Measurements from ENCODE around the gene H6PD.

H6PD gene

DNA sequence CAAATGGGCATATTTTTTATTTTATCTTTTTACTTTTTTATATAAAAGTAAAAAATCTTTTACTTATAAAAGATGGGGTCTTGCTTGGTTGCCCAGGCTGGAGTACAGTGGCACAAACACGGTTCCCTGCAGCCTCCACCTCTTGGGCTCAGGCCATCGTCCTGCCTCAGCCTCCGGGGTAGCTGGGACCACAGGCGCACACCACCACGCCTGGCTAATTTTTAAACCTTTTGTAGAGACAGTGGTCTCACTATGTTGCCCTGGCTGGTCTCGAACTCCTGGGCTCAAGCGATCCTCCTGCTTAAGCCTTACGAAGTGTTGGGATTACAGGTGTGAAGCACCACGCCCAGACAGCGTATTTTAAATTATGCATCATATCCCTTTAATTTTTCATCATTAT, 986 bp downstream of the H6PD start:
- no peaks in the 10 kb centered on the region for H3K9me3 ChIP-seq (ENCODE audit: insufficient read depth, low read length)
- TF ChIP-seq ZNF274 (IDR thresholded peaks at IDR 0.05; ENCODE audit: low read depth, low read length): no peak
- no peak for TF ChIP-seq SUZ12 (IDR thresholded peaks at IDR 0.05; ENCODE audit: extremely low read depth, insufficient read depth, insufficient read length)
- no peak for TF ChIP-seq YY1 (IDR thresholded peaks at IDR 0.05; ENCODE audit: insufficient read depth, insufficient read length)
- H3K4me1 ChIP-seq (ENCODE audit: insufficient read depth, insufficient read length): peaks cover 4% of the 10 kb centered on the region
- H3K27me3 ChIP-seq (ENCODE audit: insufficient read depth, insufficient read length): no peaks in the 10 kb centered on the region
- DNase-seq (ENCODE audit: low read depth, low spot score): no peak
- peak overlapping the region; percentile 82 for H3K9ac ChIP-seq (ENCODE audit: insufficient read length, low read depth)
- no peaks in the 10 kb centered on the region for H3K36me3 ChIP-seq (ENCODE audit: insufficient read depth, insufficient read length, low read length)
- peak overlapping the region; percentile 62 for H3K4me3 ChIP-seq (ENCODE audit: insufficient read length, low read depth)

DNA sequence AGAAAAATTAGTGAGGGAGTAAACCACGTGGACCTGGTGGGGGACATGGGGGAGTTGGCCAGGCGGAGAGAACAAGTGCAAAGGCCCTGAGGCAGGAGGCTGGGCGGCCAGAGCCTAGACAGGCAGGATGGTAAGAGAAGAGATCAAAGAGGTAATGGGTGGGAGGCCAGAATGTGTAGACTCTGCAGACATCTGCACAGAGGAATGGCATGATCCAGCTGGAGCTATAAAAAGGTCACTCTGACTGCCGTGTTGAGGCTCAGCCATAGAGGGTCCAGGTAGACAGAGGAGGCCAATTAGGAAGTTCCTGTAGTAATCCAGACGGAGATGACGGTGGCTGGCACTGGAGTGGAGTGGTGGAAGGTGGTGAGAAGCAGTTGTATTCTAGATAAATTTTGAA, 3.6 kb downstream of the H6PD start:
- H3K27me3 ChIP-seq (ENCODE audit: insufficient read depth, insufficient read length): no peaks in the 10 kb centered on the region
- TF ChIP-seq YY1 (IDR thresholded peaks at IDR 0.05; ENCODE audit: insufficient read depth, insufficient read length) (no peak), SUZ12 (IDR thresholded peaks at IDR 0.05; ENCODE audit: extremely low read depth, insufficient read depth, insufficient read length) (no peak), ZNF274 (IDR thresholded peaks at IDR 0.05; ENCODE audit: low read depth, low read length) (no peak)
- no peaks in the 10 kb centered on the region for H3K36me3 ChIP-seq (ENCODE audit: insufficient read depth, insufficient read length, low read length)
- H3K9me3 ChIP-seq (ENCODE audit: insufficient read depth, low read length): no peaks in the 10 kb centered on the region
- peaks cover 9% of the 10 kb centered on the region for H3K4me1 ChIP-seq (ENCODE audit: insufficient read depth, insufficient read length)
- DNase-seq (ENCODE audit: low read depth, low spot score): no peak
- no peak overlapping the region for H3K9ac ChIP-seq (ENCODE audit: insufficient read length, low read depth)
- H3K4me3 ChIP-seq (ENCODE audit: insufficient read length, low read depth): no peak overlapping the region

DNA sequence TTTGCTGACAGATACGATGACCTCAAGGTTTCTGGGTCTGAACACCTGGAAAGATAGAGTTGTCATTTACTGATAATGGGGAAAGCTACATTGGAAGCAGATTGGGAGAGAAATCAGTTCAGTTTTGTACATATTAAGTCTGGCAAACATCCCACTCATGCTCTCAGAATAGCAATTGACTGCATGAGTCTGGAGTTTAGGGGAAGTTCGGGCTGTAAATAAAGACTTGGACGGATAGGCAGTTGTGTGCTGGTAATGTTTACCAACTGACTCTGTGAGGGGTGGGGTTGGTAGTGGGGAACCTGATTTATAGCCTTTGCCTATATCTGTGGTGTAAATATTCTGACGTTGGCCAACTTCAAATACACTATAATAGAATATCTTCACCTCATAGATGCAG, 4.0 kb downstream of the H6PD start:
- Histone ChIP-seq H3K27me3 (ENCODE audit: insufficient read depth, insufficient read length) (no peaks in the 10 kb centered on the region), H3K4me1 (ENCODE audit: insufficient read depth, insufficient read length) (peaks cover 7% of the 10 kb centered on the region), H3K9ac (ENCODE audit: insufficient read length, low read depth) (no peak overlapping the region), H3K4me3 (ENCODE audit: insufficient read length, low read depth) (no peak overlapping the region), H3K36me3 (ENCODE audit: insufficient read depth, insufficient read length, low read length) (no peaks in the 10 kb centered on the region), H3K9me3 (ENCODE audit: insufficient read depth, low read length) (no peaks in the 10 kb centered on the region)
- TF ChIP-seq YY1 (IDR thresholded peaks at IDR 0.05; ENCODE audit: insufficient read depth, insufficient read length): no peak
- TF ChIP-seq SUZ12 (IDR thresholded peaks at IDR 0.05; ENCODE audit: extremely low read depth, insufficient read depth, insufficient read length): no peak
- TF ChIP-seq ZNF274 (IDR thresholded peaks at IDR 0.05; ENCODE audit: low read depth, low read length): no peak
- no peak for DNase-seq (ENCODE audit: low read depth, low spot score)

DNA sequence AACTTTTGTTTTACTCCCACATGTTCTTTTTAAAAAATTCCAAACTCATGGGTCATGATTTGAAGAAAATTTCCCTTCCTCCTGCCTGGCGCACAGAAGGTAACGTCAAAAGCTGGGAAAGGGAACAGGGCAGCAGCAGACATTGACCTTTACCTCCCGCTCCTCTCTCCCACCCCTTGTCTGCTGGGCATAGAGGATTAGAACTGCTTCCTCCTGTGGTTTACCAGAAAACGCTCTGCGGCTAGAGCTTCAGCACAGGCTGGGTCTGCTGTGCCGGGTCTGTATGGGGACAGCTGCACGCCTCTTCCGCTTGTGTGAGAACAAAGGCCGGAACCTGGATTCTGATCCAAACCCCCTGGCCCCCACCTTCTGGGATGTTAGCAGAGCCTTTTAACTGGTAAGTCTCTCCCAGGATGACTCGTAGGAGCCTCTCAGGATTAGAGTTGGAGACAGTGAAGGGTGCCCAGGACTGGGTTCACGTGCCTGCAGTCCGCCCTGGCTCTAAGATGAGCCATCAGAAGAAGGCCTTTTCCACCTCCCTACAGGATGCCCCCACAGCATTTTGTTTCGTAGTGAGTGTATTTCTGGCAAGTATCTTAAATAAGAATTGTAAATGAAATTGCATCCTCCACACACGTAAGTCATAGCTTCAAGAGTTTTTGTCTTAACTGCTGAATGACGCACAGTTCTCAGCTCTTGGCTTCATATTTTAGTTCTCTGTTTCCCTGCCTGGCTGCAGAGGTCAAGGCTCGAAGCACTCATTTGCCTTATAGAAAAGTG, 5.2 kb downstream of the H6PD start:
- H3K36me3 ChIP-seq (ENCODE audit: insufficient read depth, insufficient read length, low read length): no peaks in the 10 kb centered on the region
- no peaks in the 10 kb centered on the region for H3K9me3 ChIP-seq (ENCODE audit: insufficient read depth, low read length)
- H3K4me1 ChIP-seq (ENCODE audit: insufficient read depth, insufficient read length): peaks cover 7% of the 10 kb centered on the region
- no peak for TF ChIP-seq ZNF274 (IDR thresholded peaks at IDR 0.05; ENCODE audit: low read depth, low read length)
- TF ChIP-seq SUZ12 (IDR thresholded peaks at IDR 0.05; ENCODE audit: extremely low read depth, insufficient read depth, insufficient read length): no peak
- no peak for TF ChIP-seq YY1 (IDR thresholded peaks at IDR 0.05; ENCODE audit: insufficient read depth, insufficient read length)
- no peak overlapping the region for H3K9ac ChIP-seq (ENCODE audit: insufficient read length, low read depth)
- no peak overlapping the region for H3K4me3 ChIP-seq (ENCODE audit: insufficient read length, low read depth)
- no peak for DNase-seq (ENCODE audit: low read depth, low spot score)
- no peaks in the 10 kb centered on the region for H3K27me3 ChIP-seq (ENCODE audit: insufficient read depth, insufficient read length)

DNA sequence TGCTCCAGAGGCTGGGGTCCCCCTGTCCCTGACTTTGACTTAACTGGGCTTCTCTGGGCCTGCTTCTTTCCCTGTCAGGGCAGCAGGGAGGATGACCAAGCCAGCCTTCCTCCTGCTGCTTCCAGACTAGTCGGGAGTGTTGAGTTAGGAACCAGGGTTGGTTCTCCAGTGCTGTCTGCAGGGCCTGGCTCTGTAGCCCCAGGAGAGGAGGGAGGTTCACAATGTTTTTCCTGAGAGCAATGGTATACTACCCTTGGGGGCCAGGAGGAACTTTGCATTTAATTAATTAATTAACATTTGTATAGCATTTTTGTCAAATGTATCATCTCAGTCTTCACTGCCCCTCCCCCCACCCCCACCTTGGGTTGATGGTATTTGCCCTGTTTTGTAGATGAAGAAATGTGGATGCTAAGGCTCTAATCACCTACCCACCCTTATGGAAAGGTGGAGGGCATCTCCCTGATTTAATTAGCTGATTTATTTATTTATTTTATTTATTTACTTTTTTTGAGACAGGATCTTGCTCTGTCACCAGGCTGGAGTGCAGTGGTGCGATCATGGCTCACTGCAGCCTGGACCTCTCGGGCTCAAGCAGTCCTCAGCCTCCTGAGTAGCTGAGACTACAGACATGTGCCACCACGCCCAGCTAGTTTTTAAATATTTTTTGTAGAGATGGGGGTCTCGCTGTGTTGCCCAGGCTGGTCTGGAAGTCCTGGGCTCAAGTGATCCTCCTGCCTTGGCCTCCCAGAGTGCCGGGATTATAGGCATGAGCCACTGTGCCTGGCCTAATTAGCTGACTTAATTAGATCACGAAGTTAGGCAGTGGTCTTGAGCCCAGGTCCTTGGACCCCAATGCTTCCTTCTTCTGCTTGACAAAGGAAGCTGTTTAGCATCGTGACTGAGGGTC, 6.6 kb downstream of the H6PD start:
- Histone ChIP-seq H3K27me3 (ENCODE audit: insufficient read depth, insufficient read length) (no peaks in the 10 kb centered on the region), H3K9ac (ENCODE audit: insufficient read length, low read depth) (peak overlapping the region; percentile 6), H3K4me3 (ENCODE audit: insufficient read length, low read depth) (no peak overlapping the region), H3K9me3 (ENCODE audit: insufficient read depth, low read length) (no peaks in the 10 kb centered on the region), H3K36me3 (ENCODE audit: insufficient read depth, insufficient read length, low read length) (no peaks in the 10 kb centered on the region), H3K4me1 (ENCODE audit: insufficient read depth, insufficient read length) (peaks cover 7% of the 10 kb centered on the region)
- DNase-seq (ENCODE audit: low read depth, low spot score): no peak
- no peak for TF ChIP-seq ZNF274 (IDR thresholded peaks at IDR 0.05; ENCODE audit: low read depth, low read length)
- TF ChIP-seq SUZ12 (IDR thresholded peaks at IDR 0.05; ENCODE audit: extremely low read depth, insufficient read depth, insufficient read length): no peak
- TF ChIP-seq YY1 (IDR thresholded peaks at IDR 0.05; ENCODE audit: insufficient read depth, insufficient read length): no peak

- Histone ChIP-seq H3K4me1 (ENCODE audit: insufficient read depth, insufficient read length) (peaks cover 7% of the 10 kb centered on the region), H3K27me3 (ENCODE audit: insufficient read depth, insufficient read length) (no peaks in the 10 kb centered on the region), H3K36me3 (ENCODE audit: insufficient read depth, insufficient read length, low read length) (no peaks in the 10 kb centered on the region), H3K9me3 (ENCODE audit: insufficient read depth, low read length) (no peaks in the 10 kb centered on the region), H3K9ac (ENCODE audit: insufficient read length, low read depth) (no peak overlapping the region), H3K4me3 (ENCODE audit: insufficient read length, low read depth) (no peak overlapping the region)
- TF ChIP-seq ZNF274 (IDR thresholded peaks at IDR 0.05; ENCODE audit: low read depth, low read length) (no peak), YY1 (IDR thresholded peaks at IDR 0.05; ENCODE audit: insufficient read depth, insufficient read length) (no peak), SUZ12 (IDR thresholded peaks at IDR 0.05; ENCODE audit: extremely low read depth, insufficient read depth, insufficient read length) (no peak)
- no peak for DNase-seq (ENCODE audit: low read depth, low spot score)
Measured at GRCh38 chr1:9241891-9242290, 7.3 kb downstream of the H6PD start.
